Epithelial cell of prostate (primary cell): ENCODE data around the gene EVI2B.
"Not testable (repeated sequence)": the region's sequence is repeated elsewhere in the genome, so short reads cannot be mapped to it uniquely, and the experiment has no call there.

Experiments
- DNase-seq: peaks from one replicate; pipeline ENCODE4 v3.0.0-alpha.2; 2011; ENCODE audit warnings: low read depth, low spot score
- H3K27ac ChIP-seq: fragments of 450-650 bp; 2 replicates; pipeline ENCODE4 v1.5.1; 2017; ENCODE audit warnings: mild to moderate bottlenecking

Gene EVI2B

GRCh38 chr17:31274252-31274651, 39.6 kb downstream of the EVI2B start:
- peak; percentile 83 for DNase-seq

GRCh38 chr17:31273516-31273915, 40.3 kb downstream of the EVI2B start:
- DNase-seq, result no peak
- peak overlapping the region; percentile 72 for H3K27ac ChIP-seq

More at GRCh38 chr17:31274252-31274651, 39.6 kb downstream of the EVI2B start:
- peak overlapping the region; percentile 72 for H3K27ac ChIP-seq

- no peak for DNase-seq
- H3K27ac ChIP-seq, result peak overlapping the region; percentile 72
These were observed 41.1 kb downstream of the EVI2B start for GRCh38 chr17:31272803-31273202.

GRCh38 chr17:31272236-31272635, 41.6 kb downstream of the EVI2B start:
- no peak overlapping the region for H3K27ac ChIP-seq
- no peak for DNase-seq

- H3K27ac ChIP-seq, result peak overlapping the region; percentile 56
- peak; percentile 8 for DNase-seq
These were observed 44.3 kb downstream of the EVI2B start for GRCh38 chr17:31269578-31269983.

- DNase-seq, result no peak
- H3K27ac ChIP-seq, result peak overlapping the region; percentile 56
These were observed 44.7 kb downstream of the EVI2B start for GRCh38 chr17:31269036-31269577.

GRCh38 chr17:31266042-31266441, 47.8 kb downstream of the EVI2B start:
- H3K27ac ChIP-seq, result no peak overlapping the region
- DNase-seq, result no peak

GRCh38 chr17:31262923-31263322, 50.9 kb downstream of the EVI2B start:
- DNase-seq, H3K27ac ChIP-seq: not testable (repeated sequence)

- no peak for DNase-seq
These were observed 52.3 kb downstream of the EVI2B start for GRCh38 chr17:31261601-31262000.

GRCh38 chr17:31260151-31260550, 53.7 kb downstream of the EVI2B start:
- DNase-seq, result no peak
- no peak overlapping the region for H3K27ac ChIP-seq

More at GRCh38 chr17:31261601-31262000, 52.3 kb downstream of the EVI2B start:
- H3K27ac ChIP-seq, result no peak overlapping the region

- no peak overlapping the region for H3K27ac ChIP-seq
- no peak for DNase-seq
These were observed 56.9 kb downstream of the EVI2B start for GRCh38 chr17:31256936-31257335.

- H3K27ac ChIP-seq, result no peak overlapping the region
- no peak for DNase-seq
These were observed 59.2 kb downstream of the EVI2B start for GRCh38 chr17:31254654-31255053.
